ENCODE measurements around the gene ATP10D.

ATP10D gene

DNA sequence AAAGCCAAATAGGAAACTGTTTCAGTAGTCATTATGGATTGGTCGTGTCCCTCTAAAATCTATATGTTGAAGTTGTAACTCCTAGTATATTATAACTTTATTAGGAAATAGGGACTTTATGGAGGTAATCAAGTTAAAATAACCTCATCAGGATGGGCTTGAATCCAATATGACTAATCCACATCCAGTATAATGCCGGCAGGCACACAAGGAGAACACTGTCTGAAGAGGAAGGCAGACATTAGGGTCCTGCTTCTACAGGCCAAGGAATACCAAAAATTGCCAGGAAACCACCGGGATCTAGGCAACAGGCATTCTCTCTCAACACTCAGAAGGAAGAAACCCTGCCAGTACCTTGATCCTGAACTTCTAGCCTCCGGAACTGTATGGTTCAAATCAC, 130.3 kb downstream of the ATP10D start:
- in situ Hi-C loops (cut with MboI; ENCODE audit: low sequenced_read_pairs, unreplicated experiment): no loop called here
- TF ChIP-seq CTCF (IDR thresholded peaks at IDR 0.05; ENCODE audit: borderline replicate concordance, control extremely low read depth, extremely low read depth, insufficient read depth, missing control alignments): no peak
- no peak for DNase-seq (ENCODE audit: low spot score)

- DNase-seq (ENCODE audit: low spot score): peak; percentile 24
- in situ Hi-C loops (cut with MboI; ENCODE audit: low sequenced_read_pairs, unreplicated experiment): no loop called here
- TF ChIP-seq CTCF (IDR thresholded peaks at IDR 0.05; ENCODE audit: borderline replicate concordance, control extremely low read depth, extremely low read depth, insufficient read depth, missing control alignments): no peak
Observed at GRCh38 chr4:47617607-47618006, 132.5 kb downstream of the ATP10D start.

- in situ Hi-C loops (cut with MboI; ENCODE audit: low sequenced_read_pairs, unreplicated experiment): no loop called here
- no peak for DNase-seq (ENCODE audit: low spot score)
- TF ChIP-seq CTCF (IDR thresholded peaks at IDR 0.05; ENCODE audit: borderline replicate concordance, control extremely low read depth, extremely low read depth, insufficient read depth, missing control alignments): no peak
Observed at GRCh38 chr4:47619691-47620090, 134.6 kb downstream of the ATP10D start.

DNA sequence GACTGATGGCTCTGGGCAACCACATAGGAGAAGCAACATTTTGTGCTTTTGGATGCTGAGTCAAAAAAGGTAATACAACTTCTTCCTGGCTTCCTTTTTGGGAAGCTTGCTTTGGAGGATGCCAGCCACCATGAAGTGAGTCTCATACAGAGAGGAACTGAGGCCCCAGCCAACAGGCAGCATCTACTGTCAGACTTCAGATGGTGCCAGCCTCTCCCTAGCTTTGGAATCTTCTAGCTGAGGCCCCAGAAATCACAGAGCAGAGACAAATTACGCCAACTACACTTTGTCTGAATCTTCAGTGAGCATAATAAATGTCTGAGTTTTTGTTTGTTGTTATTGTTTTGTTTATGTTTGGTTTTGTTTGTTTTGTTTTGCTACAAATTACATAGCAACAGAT, 136.1 kb downstream of the ATP10D start:
- TF ChIP-seq CTCF (IDR thresholded peaks at IDR 0.05; ENCODE audit: borderline replicate concordance, control extremely low read depth, extremely low read depth, insufficient read depth, missing control alignments): no peak
- in situ Hi-C loops (cut with MboI; ENCODE audit: low sequenced_read_pairs, unreplicated experiment): no loop called here
- DNase-seq (ENCODE audit: low spot score): no peak

DNA sequence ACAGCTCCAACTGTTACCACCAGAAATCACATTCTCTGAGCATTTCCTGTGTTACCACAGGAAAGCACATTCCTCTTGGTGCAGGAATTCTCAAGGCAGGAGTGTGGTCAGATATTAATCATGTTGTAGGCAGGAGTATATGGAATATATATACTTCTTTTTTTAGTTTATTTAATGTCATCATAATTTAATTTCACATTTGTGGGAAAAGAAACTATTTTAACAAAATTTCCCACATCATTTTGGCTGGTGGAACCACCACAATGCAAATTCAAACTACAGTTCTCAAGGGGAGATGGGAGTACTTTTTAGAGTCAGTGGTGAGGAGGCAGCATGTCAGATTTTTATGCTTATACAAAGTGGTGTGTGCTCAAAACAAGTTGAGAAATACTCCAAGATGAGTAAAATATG, 139.0 kb downstream of the ATP10D start:
- no peak for TF ChIP-seq CTCF (IDR thresholded peaks at IDR 0.05; ENCODE audit: borderline replicate concordance, control extremely low read depth, extremely low read depth, insufficient read depth, missing control alignments)
- in situ Hi-C loops (cut with MboI; ENCODE audit: low sequenced_read_pairs, unreplicated experiment): no loop called here
- DNase-seq (ENCODE audit: low spot score): no peak

DNA sequence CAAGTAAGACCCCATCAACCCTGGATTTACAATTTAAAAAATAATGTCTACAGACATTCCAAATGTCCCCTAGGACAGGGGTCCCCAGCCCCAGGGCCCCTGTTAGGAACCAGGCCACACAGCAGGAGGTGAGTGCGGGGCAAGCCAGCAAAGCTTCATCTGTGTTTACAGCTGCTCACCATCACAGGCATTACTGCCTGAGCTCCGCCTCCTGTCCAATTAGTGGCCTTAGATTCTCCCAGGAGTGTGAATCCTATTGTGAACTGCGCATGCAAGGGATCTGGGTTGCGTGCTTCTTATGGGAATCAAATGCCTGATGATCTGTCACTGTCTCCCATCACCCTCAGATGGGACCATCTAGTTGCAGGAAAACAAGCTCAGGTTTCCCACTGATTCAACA, 146.1 kb downstream of the ATP10D start:
- in situ Hi-C loops (cut with MboI; ENCODE audit: low sequenced_read_pairs, unreplicated experiment): no loop called here
- no peak for TF ChIP-seq CTCF (IDR thresholded peaks at IDR 0.05; ENCODE audit: borderline replicate concordance, control extremely low read depth, extremely low read depth, insufficient read depth, missing control alignments)
- no peak for DNase-seq (ENCODE audit: low spot score)

- in situ Hi-C loops (cut with MboI; ENCODE audit: low sequenced_read_pairs, unreplicated experiment): no loop called here
- DNase-seq (ENCODE audit: low spot score): no peak
- no peak for TF ChIP-seq CTCF (IDR thresholded peaks at IDR 0.05; ENCODE audit: borderline replicate concordance, control extremely low read depth, extremely low read depth, insufficient read depth, missing control alignments)
Observed at GRCh38 chr4:47639531-47639930, 154.5 kb downstream of the ATP10D start.
